ENCODE results near the gene PRH1. TPM values are rescaled to one million over a fixed set of nuclear protein-coding genes. Genes with fewer than 3 reads are reported as not detected.

Gene PRH1
- total and polyA plus RNA-seq, 2 of the 8 experiments (the other 6 are each of a cell fraction or from before 2014, with no cell fraction given), result 4.5 to 6.5 TPM

DNA sequence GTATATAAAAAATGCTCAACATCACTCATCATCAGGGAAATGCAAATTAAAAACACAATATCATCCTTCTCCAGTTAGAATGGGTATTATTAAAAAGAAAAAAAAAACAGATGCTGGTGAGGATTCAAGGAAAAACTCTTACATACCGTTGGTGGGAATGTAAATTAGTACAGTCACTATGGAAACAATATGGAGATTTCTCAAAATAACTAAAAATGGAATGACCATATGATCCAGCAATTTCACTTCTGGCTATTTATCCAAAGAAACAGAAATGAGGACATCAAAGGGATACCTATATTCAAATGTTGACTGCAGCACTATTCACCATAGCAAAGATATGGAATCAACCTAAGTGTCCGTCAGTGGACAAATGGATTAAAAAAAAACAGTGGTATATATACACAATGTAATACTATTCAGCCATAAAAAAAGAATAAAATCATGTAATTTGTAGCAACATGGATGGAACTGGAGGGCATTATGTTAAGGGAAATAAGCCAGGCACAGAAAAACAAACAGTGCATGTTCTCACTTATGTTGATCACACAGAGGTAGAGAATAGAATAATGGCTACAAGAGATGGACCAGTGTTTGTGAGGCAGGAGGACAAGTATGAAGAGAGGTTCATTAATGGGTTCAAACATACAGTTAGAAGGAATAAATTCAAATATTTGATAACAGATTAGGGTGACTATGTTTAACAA is 20.4 kb downstream of the PRH1 start:
- WGBS, 2 experiments (ENCODE audit: extremely low coverage in 1 of 2, insufficient coverage in 1 of 2, insufficient read length in 1 of 2, insufficient replicate concordance in 2 of 2, low coverage in 1 of 2, low lambda C conversion rate in 2 of 2, missing lambda C conversion rate in 1 of 2), result 91% methylated on average over 2 of the region's 2 CpGs; no CpG with 5 or more reads in 1 of the 2 experiments
- Histone ChIP-seq H2BK12ac (ENCODE audit: low read depth, low read length) (no peak overlapping the region), H3K27ac (ENCODE audit: low read depth, low read length) (no peak overlapping the region), H3K18ac (ENCODE audit: extremely low read depth, low read length) (no peak overlapping the region), H3K9ac (replicated peaks in 1 of 4; ENCODE audit: extremely low read depth in 1 of 4, low read depth in 3 of 4, low read length in 3 of 4) (no peak overlapping the region), H2BK120ac (replicated peaks; ENCODE audit: low read depth, low read length) (no peak overlapping the region), H3K9me3 (ENCODE audit: insufficient read depth in 2 of 2, low read depth in 1 of 2, low read length in 1 of 2) (no peaks in the 10 kb centered on the region), H2AK5ac (ENCODE audit: low read depth, low read length) (no peak overlapping the region), H2BK15ac (ENCODE audit: low read length) (no peak overlapping the region), H4K8ac (ENCODE audit: extremely low read depth, insufficient read depth, low read length) (no peak overlapping the region), H3K4me3 (ENCODE audit: extremely low read depth in 1 of 4, insufficient read depth in 2 of 4, low read depth in 3 of 4, low read length in 4 of 4) (no peak overlapping the region), H2AFZ (ENCODE audit: low read length) (no peak overlapping the region), H3K4me2 (ENCODE audit: insufficient read depth in 1 of 2, low read depth in 2 of 2, low read length in 2 of 2) (no peak overlapping the region), H3K56ac (replicated peaks; ENCODE audit: insufficient read length, low read depth, low read length) (no peak overlapping the region), H3K14ac (ENCODE audit: insufficient read length) (no peak overlapping the region), H2BK20ac (ENCODE audit: low read length) (no peak overlapping the region), H3K4ac (replicated peaks; ENCODE audit: insufficient read length, low read depth, low read length) (no peak overlapping the region), H3K79me1 (ENCODE audit: low read depth, low read length) (no peaks in the 10 kb centered on the region), H4K5ac (ENCODE audit: insufficient read length, low read depth, low read length) (no peak overlapping the region), H4K91ac (replicated peaks; ENCODE audit: insufficient read length, low read length) (no peak overlapping the region), H2BK5ac (ENCODE audit: low read depth, low read length) (no peak overlapping the region), H3K27me3 (replicated peaks in 1 of 4; ENCODE audit: control insufficient read depth in 3 of 4, extremely low read depth in 1 of 4, insufficient read depth in 3 of 4, low read length in 3 of 4) (no peaks in the 10 kb centered on the region), H3K23ac (ENCODE audit: insufficient read length) (no peak overlapping the region), H3K4me1 (replicated peaks in 1 of 4; ENCODE audit: control insufficient read depth in 3 of 4, insufficient read depth in 4 of 4, low read length in 3 of 4) (no peaks in the 10 kb centered on the region), H3K36me3 (ENCODE audit: control insufficient read depth in 2 of 4, insufficient read depth in 4 of 4, low read length in 3 of 4) (no peaks in the 10 kb centered on the region), H3K79me2 (ENCODE audit: control insufficient read depth in 1 of 2, insufficient read depth in 2 of 2, low read length in 2 of 2) (no peaks in the 10 kb centered on the region), H3K23me2 (ENCODE audit: low read depth, low read length) (no peaks in the 10 kb centered on the region), H4K20me1 (replicated peaks in 1 of 2; ENCODE audit: control insufficient read depth in 1 of 2, insufficient read depth in 2 of 2, low read length in 2 of 2) (peaks cover 2 to 4% of the 10 kb centered on the region in 2 experiments)
- FAIRE-seq (no peak), DNase-seq (ENCODE audit: low read depth in 1 of 2, low spot score in 2 of 2) (no peak)
- CTCF ChIA-PET (ENCODE audit: partially characterized antibody), result interaction anchor here (0.6 kb wide), 1 partner anchor 71 kb away, joined by 3 read pairs; no protein-coding TSS in a partner anchor
- POLR2A ChIA-PET (ENCODE audit: partially characterized antibody), result no interaction called here
- TF ChIP-seq EGR1 (IDR thresholded peaks at IDR 0.05; ENCODE audit: borderline replicate concordance, low read depth, low read length) (no peak), FOSL1 (IDR thresholded peaks at IDR 0.05; ENCODE audit: insufficient read depth, low read depth, low read length) (no peak), TEAD4 (IDR thresholded peaks at IDR 0.05; ENCODE audit: low read depth, low read length) (no peak), SAP30 (IDR thresholded peaks at IDR 0.05; ENCODE audit: insufficient read depth, insufficient replicate concordance, low read length) (no peak), CEBPB (IDR thresholded peaks at IDR 0.05; ENCODE audit: low read depth, low read length) (no peak), ZNF274 (IDR thresholded peaks at IDR 0.05; ENCODE audit: borderline replicate concordance, extremely low read depth, low read length) (no peak), SUZ12 (IDR thresholded peaks at IDR 0.05; ENCODE audit: low read length) (no peak), BACH1 (IDR thresholded peaks at IDR 0.05; ENCODE audit: low read length) (no peak), GABPA (IDR thresholded peaks at IDR 0.05; ENCODE audit: borderline replicate concordance, insufficient read depth, low read length) (no peak), CHD1 (IDR thresholded peaks at IDR 0.05; ENCODE audit: low read depth, low read length) (no peak), CREB1 (IDR thresholded peaks at IDR 0.05) (no peak), TBP (IDR thresholded peaks at IDR 0.05; ENCODE audit: low read depth, low read length) (no peak)
- TF ChIP-seq, protein P1, sequence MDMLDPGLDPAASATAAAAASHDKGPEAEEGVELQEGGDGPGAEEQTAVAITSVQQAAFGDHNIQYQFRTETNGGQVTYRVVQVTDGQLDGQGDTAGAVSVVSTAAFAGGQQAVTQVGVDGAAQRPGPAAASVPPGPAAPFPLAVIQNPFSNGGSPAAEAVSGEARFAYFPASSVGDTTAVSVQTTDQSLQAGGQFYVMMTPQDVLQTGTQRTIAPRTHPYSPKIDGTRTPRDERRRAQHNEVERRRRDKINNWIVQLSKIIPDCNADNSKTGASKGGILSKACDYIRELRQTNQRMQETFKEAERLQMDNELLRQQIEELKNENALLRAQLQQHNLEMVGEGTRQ (IDR thresholded peaks at IDR 0.05; ENCODE audit: low read length), result no peak

Measured in H1 (cell line).